Aortic smooth muscle cell (primary cell): ENCODE data around the gene CEP135. TPM values are rescaled to one million over a fixed set of nuclear protein-coding genes. Genes with fewer than 3 reads are reported as not detected.

Experiments used
- total RNA-seq: library from RNA; depleted of rRNA; stranded (reverse); fragments of >200 nt; gene quantifications from 2 replicates; pipeline ENCODE4 v1.2.3, GENCODE V29; 2014

CEP135 gene, protein sequence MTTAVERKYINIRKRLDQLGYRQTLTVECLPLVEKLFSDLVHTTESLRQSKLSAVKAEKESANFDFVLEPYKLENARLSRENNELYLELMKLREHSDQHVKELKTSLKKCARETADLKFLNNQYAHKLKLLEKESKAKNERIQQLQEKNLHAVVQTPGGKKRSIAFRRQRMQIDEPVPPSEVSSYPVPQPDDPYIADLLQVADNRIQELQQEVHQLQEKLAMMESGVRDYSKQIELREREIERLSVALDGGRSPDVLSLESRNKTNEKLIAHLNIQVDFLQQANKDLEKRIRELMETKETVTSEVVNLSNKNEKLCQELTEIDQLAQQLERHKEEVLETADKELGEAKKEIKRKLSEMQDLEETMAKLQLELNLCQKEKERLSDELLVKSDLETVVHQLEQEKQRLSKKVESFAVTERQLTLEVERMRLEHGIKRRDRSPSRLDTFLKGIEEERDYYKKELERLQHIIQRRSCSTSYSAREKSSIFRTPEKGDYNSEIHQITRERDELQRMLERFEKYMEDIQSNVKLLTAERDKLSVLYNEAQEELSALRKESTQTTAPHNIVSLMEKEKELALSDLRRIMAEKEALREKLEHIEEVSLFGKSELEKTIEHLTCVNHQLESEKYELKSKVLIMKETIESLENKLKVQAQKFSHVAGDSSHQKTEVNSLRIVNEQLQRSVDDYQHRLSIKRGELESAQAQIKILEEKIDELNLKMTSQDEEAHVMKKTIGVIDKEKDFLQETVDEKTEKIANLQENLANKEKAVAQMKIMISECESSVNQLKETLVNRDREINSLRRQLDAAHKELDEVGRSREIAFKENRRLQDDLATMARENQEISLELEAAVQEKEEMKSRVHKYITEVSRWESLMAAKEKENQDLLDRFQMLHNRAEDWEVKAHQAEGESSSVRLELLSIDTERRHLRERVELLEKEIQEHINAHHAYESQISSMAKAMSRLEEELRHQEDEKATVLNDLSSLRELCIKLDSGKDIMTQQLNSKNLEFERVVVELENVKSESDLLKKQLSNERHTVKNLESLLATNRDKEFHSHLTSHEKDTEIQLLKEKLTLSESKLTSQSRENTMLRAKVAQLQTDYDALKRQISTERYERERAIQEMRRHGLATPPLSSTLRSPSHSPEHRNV
- 6.1 and 6.8 TPM in 2 replicates for total RNA-seq

DNA sequence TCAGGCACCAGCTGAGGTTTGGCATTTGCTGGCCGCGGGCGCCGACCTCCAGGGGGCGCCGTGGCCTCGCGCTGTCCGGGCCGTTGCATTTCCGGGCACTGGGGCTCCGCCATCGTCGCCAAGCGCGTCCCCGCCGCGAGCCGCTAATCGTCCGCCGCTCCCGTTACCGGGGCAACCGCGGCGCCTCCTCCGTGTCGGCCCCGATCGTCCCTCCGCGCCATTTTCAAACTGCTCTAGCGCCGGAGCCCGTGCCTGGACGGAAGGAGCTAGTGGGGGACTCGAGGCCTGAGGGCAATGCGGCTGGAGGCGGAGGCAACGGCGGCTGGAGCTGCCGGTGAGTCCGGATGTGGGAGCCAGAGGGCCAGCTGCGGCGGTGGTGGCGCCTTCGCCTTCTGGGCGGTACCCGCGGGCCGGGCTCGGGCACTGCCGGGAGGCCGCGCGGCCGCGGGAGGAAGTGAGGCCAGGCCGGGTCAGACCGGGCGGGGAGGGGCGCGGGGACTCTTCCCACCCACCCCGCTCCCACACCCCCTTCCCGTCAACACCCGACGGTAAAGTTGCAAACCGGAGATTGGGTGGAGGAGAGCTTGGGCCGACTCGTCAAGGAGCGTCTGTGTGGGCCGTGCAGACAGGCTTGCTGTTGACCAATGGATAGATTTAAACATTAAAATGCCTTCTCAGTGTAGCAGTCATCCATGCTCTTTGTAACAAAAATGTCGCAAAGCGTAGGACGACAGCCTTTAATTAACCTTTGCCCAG is at the start of gene CEP135:
CEP135 (plus strand) TSS at position 220 of the 756 bp plus-strand sequence. CDS start 3,186 bp downstream, outside the sequence.

Other genes starting within 250 kb of the CEP135 start
- not detected in 2 replicates for gene EXOC1L, start 129.2 kb upstream of the CEP135 start, total RNA-seq
- 39.6 and 55.9 TPM in 2 replicates for gene EXOC1, start 95.3 kb upstream of the CEP135 start, total RNA-seq